NK-92 (cell line): ENCODE data around the gene CCNY.

Experiments
- DNase-seq: peaks from one replicate; lab custom pipeline; 2025; ENCODE audit not compliant: unreplicated experiment; lab: John Stamatoyannopoulos, UW

CCNY gene

DNA sequence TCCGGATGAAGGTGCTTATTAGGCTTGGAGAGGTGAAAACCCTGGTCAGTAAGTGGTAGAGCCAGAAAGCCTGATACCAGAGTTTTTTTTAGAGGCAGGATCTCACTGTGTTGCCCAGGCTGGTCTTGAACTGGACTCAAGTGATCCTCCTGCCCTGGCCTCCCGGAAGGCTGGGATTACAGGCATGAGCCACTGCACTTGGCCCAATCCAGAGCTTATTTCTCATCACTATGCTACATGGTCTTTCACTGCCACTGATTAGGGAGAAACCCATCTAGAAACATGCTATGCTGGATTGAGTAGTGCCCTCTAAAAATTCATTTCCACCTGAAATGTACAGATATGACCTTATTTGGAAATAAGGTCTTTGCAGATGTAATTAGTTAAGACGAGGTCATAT is 240.4 kb downstream of the CCNY start:
- no peak for DNase-seq

DNA sequence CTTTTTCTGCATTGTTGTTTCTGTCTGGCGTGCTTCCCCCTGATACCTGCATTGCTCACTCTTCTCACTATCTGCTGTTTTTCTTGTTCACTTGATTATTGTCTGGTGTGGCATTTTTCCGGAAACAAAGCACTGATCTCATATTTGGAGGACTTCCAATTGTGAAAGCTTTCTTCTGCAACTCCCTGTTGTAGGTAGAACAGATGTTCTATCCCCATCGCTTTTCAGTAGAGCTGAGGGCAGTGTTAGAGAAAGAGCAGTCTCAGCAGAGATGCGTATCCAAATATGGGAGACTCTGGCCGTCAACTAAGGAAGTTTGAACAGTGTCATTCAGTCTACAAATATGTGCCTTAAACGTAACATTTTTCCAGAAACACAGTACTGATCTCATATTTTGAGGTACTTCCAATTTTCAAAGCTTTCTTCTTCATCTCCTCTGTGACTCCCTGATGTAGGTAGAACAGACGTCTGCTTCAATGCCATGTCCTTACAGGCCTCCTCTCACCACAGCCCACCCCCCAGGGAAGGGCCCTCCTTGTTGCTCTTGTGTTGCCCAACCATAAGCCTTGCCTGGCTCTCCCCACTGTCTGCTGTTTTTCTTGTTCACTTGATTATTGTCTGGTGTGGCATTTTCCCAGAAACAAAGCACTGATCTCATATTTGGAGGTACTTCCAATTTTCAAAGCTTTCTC is 241.8 kb downstream of the CCNY start:
- DNase-seq: no peak

DNA sequence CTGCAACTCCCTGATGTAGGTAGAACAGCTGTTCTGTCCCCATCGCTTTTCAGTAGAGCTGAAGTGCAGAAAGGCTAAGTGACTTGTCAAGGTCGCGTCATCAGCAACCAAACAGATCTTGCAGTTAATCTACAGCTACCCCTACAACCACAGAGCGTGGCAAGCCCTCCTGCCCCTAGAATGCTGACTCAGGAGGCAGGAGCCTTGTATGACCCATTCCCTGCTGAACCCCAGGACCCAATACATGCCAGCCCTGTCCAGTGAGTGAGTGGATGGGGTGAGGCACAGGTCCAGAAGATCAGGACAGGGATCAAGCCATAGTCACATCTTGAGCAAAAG is 242.3 kb downstream of the CCNY start:
- no peak for DNase-seq

DNA sequence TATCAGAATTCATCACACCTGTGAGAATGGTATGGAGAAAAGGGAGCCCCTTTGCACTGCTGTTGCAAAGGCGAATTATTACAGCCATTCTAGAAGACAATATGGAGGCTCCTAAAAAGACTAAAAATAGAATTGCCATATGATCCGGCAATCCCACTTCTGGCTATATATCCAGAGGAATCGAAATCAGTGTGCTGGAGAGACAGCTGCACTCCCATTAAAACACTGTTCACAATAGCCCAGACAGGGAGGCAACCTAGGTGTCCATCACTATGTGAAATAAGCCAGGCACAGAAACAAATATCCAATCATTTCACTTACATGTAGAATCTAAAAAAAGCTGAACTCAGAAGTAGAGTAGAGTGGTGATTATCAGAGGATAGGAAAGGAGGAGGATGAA is 242.8 kb downstream of the CCNY start:
- DNase-seq: no peak

DNA sequence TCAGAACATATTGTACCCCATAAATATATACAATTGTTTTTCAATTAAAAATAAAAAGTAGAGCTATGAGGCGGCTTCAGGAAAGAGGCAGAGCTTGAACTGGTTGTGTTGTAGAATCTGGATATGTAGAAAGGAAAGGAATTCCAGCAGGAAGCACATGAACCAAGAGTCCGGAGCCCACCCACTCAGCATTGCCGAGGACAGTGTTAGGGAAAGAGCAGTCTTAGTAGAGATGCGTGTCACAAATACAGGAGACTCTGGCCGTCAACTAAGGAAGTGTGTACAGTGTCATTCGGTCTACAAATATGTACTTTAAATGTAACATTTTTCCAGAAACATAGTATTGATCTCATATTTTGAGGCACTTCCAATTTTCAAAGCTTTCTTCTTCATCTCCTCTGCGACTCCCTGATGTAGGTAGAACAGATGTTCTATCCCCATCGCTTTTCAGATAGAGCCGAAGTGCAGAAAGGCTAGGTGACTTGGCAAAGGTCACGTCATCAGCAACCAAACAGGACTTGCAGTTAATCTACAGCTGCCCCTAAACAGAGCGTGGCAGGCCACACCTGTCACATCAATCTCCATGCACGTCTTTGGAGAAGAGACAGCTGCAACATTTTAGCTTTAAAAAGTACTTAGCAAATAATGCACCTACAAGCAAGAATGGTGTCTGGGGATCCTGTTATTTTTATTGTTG is 243.6 kb downstream of the CCNY start:
- DNase-seq: no peak

DNA sequence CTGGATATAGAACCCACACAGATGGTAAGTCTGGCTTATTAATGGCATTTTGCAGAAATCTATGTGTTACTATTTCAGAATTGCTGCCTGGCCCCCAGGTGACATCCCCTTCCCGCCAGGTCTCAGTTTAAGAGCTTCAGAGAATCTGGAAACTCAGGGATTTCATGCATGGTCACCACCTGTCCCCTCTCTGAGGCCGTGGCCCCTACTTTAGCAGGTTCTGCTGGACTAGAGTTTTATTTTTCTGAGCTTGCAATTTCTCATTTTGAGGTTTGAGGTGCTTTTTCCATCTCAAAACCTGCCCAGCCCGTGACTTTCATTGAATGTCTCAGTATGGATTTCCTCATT is 244.1 kb downstream of the CCNY start:
- no peak for DNase-seq

DNA sequence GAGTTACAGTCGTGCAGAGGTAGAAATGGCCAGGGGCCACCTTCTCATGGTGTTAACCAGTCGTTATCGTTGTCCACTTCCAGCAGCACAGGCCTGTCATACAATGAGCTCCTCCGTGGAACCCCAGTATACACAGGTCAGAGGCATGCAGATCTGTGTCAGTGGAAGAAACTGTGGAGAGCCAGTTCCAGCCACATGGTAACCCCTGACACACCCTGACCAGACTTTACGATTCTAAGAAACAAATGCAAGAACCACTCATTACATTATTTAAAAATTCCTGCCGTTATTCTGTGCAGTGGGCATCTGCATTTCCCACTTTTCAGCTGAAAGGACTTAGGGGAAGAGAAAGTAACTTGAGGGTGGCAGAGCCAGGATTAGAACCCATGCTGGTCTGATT is 245.3 kb downstream of the CCNY start:
- no peak for DNase-seq

DNA sequence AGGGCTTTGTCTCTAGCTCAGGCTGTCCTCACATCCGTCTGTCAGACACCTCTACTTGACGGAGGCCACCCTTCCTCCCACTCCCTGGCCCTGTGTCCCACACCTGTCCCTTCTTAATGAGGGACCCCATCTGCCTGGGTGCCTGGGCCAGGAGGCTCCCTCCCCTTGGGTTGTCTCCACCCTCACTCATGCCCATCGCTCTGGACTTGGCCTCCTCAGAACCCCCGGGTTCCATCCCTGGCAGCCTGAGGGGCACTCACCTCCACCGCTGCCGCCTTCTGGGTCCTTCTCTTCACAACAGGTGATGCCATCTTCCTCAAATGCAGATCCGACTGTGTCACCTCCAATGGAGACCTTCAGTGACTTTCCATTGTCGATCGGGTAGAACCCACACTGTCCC is 248.6 kb downstream of the CCNY start:
- no peak for DNase-seq

DNA sequence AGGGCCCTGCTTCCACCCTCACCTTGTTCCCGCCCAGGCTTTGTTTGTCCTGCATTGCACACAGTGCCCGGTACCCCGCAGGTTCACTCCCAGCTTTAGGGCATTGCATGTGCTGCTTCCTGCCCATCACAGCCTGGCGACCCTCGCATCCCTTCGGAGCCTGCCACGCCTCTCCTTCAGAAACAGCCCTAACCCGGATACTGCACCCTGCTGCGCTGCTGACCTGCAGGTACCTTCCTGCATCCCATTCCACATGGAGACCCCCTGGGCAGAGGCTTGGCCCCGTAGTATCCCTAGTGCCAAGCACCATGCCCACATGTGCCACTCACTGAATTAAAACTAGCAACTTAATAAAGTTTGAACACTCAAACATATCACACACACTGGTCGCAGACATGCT is 249.0 kb downstream of the CCNY start:
- no peak for DNase-seq

DNA sequence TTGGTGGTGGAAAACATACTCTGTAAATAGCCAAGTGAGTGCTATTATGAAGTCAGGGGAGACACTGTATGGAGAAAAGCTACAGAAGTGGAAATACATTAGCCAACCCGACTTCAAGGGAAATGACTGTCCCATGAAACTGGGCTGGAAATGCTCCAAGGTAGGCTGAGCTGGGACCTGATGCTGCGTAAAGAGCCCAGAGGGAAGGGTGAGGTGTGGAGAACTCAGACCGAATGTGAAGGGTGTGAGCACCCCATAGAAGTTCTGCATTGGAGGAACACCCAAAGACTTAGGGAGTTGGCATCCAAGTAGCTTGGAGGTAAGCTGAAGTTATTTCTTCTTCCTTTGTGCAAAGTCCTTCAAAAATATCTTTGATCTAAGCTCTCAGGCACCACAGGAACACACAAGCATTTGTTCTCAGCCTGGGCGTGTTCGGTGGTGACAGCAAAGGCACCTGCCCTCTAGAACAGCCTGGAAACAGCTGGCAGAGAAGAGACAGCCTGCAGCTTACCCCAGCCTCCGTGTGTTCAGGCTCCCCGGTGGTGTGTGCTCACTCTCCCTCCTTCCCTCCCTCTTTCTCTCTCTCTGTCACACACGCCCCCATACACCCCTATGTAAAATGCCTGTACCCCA is 249.7 kb downstream of the CCNY start:
- DNase-seq: no peak

DNA sequence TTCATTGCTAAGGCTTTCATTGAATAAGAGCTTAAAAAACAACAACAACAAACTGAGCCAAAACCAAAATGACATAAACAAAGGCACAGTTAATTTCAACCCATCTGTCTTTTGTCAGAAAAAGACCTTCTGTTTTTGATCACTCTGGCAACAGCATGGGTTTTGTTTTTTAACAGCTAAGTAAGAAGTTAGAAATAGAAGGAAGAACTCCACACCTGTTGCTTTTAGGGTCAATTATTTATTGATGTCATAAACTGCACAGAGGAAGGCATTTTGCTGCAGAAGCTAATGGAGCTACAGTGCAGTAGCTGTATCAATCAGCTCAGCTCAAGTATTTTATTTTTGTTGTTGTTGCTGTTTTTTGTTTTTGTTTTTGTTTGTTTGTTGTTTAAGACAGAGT is 252.5 kb downstream of the CCNY start:
- DNase-seq: no peak

DNA sequence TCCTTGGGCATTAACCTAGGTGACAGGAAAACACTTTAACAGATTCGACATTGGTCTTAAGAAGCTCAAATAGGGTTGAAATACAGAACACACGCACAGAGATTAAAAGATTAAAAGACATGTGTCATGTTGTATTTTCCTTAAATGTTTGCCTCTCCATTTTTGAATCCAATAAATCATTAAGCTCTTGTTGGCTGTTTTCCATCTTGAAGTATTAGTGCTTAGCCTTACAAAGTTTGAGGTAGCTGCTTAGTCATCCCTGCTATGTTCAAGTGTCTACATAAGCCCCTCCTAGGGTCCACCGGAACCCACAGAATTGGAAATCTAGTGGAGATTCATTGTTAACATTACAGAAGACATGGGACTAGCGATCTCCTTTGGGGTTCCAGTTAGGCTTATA is 256.1 kb downstream of the CCNY start:
- no peak for DNase-seq

DNA sequence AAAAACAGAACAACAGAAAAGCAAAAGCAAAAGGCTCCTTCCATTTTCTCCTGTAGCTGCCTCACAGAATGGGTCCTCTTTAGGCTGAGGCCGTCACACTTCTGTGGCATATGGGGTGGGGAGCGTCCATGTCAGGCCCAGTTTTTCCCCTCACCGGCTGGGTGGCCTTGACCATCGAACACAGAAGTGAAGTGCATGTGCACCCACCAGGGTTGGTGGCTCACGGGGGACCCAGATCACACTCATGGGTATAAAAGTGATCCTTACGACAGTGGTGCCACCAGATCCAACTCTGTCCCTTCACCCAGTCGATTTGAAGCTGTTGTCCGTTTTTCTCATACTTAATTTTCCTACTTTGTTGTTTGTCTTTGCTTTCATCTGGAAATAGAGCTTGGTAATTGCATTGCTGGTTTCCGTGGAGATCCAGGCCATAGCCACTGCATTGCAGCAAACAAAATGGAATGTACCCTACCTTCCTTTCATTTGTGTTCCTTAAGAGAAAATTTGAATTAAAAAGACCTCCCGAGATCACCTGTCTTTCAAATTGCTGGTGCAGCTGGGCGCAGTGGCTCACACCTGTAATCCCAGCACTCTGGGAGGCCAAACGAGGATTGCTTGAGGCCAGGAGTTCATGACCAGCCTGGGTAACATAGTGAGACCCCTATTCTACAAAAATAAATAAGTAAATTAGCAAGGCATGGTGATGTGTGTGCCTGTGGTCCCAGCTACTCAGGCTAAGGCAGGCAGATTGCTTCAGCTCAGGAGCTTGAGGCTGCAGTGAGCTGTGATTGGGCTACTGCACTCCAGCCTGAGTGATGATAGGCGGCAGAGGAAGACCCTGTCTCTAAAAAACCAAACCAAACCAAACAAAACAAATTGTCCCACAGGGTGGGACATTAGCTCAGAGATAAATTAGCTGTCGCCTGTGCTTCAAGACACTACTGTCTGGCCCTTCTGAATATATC is 258.1 kb downstream of the CCNY start:
- no peak for DNase-seq

DNA sequence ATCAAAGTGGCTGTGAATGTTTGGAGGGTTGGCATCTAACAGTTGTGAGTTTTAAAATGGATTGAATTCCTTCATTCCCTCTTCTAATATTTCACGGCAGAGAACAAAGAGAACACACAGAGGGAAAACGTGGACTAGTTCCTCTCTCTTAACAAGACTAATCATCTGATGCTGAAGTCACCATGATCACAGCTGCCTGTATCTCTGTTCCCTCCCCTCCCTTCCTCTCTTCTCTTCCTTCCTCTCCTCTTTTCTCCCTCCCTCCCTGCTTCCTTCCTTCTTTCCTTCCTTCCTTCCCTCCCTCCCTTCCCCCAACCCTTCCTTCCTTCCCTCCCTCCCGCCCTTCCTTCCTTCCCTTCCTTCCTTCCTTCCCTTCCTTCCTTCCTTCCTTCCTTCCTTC is 258.8 kb downstream of the CCNY start:
- DNase-seq: no peak

DNA sequence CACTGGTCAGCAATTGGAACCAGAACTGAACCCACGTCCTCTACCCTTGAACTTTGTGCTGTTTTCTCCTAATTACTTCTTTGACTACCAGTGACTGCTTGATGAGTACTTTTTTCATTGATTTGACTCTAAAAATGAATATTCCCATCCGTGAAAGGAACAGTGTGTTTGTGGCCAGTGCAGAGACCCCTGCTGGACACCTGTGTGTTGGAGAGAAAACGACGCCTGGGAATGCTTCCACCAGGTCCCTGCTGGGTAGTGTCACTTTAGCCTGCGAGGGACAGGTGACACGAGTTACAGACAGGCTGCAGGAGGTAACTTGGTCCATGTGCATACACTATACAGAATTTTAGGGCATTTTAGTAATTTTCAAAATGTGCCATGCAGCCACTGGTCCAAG is 262.1 kb downstream of the CCNY start:
- DNase-seq: no peak

DNA sequence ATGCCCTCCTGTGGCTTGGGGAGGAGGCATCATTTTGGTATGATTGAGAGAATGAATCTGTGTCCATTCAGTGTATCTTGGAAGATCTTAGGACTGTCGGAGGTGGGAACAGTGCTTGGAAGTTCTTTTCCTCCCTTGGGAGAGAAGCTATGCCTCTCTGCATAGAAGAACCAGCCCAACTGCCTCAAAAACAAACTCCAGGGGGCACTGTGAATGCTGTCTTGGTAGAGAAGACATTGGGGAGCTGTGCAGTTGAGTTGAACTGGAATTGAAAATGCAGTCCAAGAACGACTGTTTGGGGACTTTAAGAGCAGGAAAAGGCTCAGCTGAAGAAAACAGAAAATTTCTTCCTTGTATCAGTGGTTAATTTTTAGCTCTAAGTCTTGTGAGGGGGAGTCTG is 263.9 kb downstream of the CCNY start:
- DNase-seq: no peak

DNA sequence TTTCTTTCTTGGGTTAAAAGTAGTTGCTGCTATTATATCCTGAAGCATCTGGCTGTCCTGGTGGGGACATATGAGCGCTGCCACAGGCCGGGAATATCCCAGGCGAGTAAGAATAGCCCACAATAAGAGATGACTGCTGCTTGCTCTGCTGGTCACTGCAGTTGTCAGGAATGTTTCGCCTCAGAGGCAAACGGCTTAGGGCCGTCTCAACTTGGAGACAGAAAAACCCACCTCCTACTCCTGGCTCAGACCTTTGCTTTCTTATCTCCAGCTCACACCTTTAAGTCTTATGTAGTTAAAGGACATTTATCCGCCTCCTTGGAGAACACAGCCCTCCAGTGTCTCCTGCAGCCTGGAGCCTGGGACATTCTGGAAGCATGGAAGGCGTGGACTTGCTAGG is 268.9 kb downstream of the CCNY start, which contains the start of gene GJD4:
GJD4 (plus strand) TSS at position 151 of the 400 bp plus-strand sequence; CDS start at position 378, 227 bp downstream.
- DNase-seq: no peak

DNA sequence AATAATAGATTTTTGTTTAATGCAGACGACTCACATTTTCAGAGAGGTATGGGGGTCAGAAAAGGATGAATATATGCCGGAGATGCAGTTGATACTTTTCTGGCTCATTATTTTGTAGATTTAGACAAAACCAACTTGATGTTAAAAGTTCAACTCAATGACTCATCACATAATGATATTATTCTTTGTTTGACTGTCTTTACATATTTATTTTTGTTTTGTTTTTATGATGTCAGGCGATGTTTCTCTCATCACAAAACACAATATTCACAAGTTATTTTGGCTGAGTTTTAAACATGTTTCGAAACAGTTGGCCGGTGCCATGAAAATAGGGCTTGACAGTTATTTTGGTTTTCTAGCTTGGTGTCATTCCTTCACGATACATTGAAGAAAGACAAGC is 270.1 kb downstream of the CCNY start:
- DNase-seq: no peak

DNA sequence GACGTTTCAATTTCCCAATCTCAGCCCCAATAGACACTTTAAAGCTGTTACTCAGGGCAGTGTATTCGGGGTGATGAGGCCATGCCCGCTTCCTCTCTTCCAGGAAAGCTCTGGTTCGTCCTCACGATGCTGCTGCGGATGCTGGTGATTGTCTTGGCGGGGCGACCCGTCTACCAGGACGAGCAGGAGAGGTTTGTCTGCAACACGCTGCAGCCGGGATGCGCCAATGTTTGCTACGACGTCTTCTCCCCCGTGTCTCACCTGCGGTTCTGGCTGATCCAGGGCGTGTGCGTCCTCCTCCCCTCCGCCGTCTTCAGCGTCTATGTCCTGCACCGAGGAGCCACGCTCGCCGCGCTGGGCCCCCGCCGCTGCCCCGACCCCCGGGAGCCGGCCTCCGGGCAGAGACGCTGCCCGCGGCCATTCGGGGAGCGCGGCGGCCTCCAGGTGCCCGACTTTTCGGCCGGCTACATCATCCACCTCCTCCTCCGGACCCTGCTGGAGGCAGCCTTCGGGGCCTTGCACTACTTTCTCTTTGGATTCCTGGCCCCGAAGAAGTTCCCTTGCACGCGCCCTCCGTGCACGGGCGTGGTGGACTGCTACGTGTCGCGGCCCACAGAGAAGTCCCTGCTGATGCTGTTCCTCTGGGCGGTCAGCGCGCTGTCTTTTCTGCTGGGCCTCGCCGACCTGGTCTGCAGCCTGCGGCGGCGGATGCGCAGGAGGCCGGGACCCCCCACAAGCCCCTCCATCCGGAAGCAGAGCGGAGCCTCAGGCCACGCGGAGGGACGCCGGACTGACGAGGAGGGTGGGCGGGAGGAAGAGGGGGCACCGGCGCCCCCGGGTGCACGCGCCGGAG is 271.4 kb downstream of the CCNY start:
- no peak for DNase-seq

DNA sequence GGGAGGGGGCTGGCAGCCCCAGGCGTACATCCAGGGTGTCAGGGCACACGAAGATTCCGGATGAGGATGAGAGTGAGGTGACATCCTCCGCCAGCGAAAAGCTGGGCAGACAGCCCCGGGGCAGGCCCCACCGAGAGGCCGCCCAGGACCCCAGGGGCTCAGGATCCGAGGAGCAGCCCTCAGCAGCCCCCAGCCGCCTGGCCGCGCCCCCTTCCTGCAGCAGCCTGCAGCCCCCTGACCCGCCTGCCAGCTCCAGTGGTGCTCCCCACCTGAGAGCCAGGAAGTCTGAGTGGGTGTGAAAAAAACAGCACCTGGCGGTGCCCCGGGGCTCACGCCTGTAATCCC is 272.0 kb downstream of the CCNY start:
- no peak for DNase-seq

DNA sequence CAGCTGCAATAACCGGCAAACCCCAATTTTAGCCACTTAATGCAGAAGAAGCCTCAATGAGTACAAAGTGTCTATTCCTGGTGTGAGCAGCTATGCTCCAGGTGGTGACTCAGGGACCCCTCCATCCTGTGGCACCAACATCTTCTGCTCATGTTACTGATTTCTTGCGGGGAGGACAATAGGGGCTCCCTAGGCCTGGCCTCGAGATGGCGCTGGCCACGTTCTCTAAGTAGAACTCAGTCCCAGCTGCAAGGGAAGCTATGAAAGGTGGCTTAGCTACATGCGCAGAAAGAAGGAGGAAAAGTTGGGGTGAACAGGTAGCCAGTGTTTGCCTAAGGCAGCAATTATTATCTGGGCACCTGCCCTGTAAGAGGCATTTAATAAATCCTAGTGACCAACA is 275.4 kb downstream of the CCNY start:
- no peak for DNase-seq
